Hair follicular keratinocyte (primary cell): ENCODE results near the gene LEMD2. TPM values are rescaled to one million over a fixed set of nuclear protein-coding genes. Genes with fewer than 3 reads are reported as not detected.

ENCODE experiments used
- total RNA-seq: library from RNA; depleted of rRNA; stranded (reverse); fragments of >200 nt; gene quantifications from 2 replicates; pipeline ENCODE4 v1.2.3, GENCODE V29; 2015

Gene LEMD2
- 55.8 and 57.2 TPM in 2 replicates for total RNA-seq

DNA sequence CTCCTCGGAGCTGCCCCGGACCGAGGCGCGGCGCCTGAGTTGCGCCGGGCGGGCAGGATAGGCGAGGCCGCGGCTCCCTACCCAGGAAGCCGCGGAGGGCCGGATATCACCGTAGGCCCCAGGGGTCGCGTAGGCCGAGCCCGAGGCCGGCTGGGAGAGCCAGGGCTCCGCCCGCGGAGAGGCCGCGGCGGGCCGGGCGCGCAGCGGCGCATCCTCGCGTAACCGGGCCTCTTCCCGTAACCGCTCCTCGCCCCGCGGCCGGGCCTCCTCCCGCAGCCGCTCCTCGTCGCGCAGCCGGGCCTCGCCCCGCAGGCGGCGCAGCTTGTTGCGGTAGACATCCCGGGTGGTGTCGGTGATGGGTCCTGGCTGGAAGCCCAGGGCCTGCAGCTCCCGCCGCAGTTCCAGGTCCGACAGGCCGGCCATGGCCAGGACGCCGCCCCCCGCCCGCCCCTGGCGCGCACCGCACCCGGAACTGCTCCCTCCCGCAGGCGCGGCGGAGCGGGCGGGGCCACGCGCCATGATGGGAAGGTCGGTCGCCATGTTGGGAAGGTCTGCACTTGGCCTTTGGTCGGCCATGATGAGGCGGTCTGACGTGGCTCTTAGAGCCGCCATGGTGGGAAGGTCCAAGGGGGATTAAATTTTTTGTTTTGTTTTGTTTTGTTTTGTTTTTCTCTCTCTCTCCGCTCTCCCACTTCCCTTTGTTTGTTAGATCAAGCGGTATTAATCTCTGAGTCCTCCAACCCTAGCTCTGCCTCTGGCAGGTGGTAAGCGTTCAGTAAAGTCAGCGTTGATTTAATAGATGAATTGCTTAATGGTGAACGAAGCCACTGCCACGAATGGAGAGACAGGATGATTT is at the start of gene LEMD2:
Gene LEMD2 (minus strand): TSS at position 437 of the 856 bp plus-strand sequence. CDS start 14 bp downstream, at position 423.

DNA sequence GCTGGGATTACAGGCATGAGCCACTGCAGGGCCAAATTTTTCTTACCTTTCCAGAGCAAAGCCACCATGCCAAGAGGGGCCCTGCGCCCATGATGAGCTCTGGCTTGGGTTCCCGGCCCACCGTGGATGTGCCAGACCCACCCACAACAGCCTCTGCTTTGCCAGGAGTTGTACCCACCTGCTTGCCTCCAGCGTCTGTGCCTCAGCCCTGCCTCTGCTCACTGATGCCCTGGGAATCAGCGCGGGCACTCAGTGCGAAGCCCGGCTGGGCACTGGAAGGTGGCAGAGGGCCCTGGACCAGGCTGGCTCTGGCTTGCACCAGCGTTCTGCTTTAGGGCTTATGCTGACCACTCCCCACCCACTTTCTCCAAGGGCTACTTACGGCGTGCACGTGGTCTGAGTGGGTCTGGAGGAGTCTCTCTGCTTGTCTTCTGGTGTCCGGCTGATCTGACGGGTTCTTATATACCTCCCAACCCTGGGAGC is 14.7 kb upstream of the LEMD2 start, which contains the start of gene MLN:
Gene MLN (minus strand): TSS at position 433 of the 483 bp plus-strand sequence. CDS start 2,840 bp downstream, outside the sequence.

GRCh38 chr6:33746651-33747100 is 42.3 kb downstream of the LEMD2 start, which contains the start of gene IP6K3:
Gene IP6K3, minus strand, starts transcription at chr6:33746905. Its CDS starts 11,429 bp downstream, at chr6:33735476.

Other genes with a start within 250 kb of the LEMD2 start
- 38.7 and 42.7 TPM in 2 replicates for gene BAK1, start 208.9 kb downstream of the LEMD2 start, total RNA-seq
- gene ITPR3, start 167.8 kb downstream of the LEMD2 start, total RNA-seq: 74.2 and 125 TPM in 2 replicates
- 42.2 and 60.3 TPM in 2 replicates for gene UQCC2, start 77.4 kb downstream of the LEMD2 start, total RNA-seq
- gene IP6K3, start 42.2 kb downstream of the LEMD2 start, total RNA-seq: not detected in 2 replicates
- not detected in 2 replicates for gene MLN, start 14.9 kb upstream of the LEMD2 start, total RNA-seq